Cardiac fibroblast (primary cell): ENCODE measurements around the gene ABCF2.
A peak's percentile ranks its signal among the peaks of the same experiment; 100 is the strongest.

Source experiments
- DNase-seq, 2 donors: peaks; one replicate each; pipeline versions ENCODE4 v3.0.0 to v3.0.0-alpha.2; 2010; ENCODE audit warnings: low read depth in 2 of 2
- H3K4me3 ChIP-seq, 2 donors: replicated peaks in 1 of 2; 1 replicate in 1 of 2; 2 replicates in 1 of 2; pipeline ENCODE4 v1.5.1; 2011; ENCODE audit warnings: low read depth in 2 of 2, low read length in 2 of 2, mild to moderate bottlenecking in 2 of 2, moderate library complexity in 1 of 2
- TF ChIP-seq, protein P1 (sequence below): IDR thresholded peaks from one replicate; pipeline ENCODE4 v1.5.1; 2011; ENCODE audit warnings: low read depth, mild to moderate bottlenecking, low read length, inconsistent platforms

ABCF2 gene

DNA sequence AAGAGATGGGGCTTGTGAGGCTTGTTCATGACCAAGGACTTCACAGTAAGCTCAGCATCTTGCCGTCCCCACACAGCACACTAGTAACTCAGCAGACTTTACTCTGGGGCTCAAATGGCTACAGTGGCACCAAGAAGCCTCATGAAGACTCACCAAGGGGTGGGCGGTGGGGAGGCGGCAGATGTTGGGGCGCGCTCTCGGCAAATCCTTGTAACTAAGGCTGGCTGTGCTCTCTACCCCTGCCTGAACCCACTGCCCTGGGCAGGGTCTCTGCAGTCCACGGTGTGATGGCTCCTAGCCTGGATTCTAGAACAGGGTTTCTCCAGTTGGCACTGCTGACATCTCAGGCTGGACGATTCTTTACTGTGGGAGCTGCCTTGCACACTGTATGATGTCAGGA is 33.9 kb upstream of the ABCF2 start:
- no peak for DNase-seq
- TF ChIP-seq, protein P1, sequence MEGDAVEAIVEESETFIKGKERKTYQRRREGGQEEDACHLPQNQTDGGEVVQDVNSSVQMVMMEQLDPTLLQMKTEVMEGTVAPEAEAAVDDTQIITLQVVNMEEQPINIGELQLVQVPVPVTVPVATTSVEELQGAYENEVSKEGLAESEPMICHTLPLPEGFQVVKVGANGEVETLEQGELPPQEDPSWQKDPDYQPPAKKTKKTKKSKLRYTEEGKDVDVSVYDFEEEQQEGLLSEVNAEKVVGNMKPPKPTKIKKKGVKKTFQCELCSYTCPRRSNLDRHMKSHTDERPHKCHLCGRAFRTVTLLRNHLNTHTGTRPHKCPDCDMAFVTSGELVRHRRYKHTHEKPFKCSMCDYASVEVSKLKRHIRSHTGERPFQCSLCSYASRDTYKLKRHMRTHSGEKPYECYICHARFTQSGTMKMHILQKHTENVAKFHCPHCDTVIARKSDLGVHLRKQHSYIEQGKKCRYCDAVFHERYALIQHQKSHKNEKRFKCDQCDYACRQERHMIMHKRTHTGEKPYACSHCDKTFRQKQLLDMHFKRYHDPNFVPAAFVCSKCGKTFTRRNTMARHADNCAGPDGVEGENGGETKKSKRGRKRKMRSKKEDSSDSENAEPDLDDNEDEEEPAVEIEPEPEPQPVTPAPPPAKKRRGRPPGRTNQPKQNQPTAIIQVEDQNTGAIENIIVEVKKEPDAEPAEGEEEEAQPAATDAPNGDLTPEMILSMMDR, result no peak
- H3K4me3 ChIP-seq, result no peak overlapping the region

DNA sequence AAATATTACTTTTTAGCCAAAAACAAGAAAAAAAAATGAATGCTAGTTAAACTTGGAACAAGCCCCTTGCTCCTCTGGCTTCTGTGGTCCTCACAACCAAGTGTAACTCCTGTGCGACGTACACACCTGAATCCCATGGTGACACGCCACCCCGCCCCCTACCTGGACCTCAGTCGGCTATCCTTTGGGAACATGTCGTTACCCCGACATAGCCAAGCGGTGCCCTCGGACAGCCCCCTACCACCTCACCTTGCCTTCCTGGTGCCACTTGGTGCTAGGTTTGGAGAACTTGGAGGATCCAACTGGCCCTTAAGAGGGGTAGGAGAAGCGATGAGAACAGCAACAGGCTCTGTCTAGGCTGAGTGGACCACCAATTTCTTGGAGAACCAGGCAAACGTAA is 33.5 kb upstream of the ABCF2 start:
- TF ChIP-seq, protein P1, result no peak
- H3K4me3 ChIP-seq, result no peak overlapping the region
- no peak for DNase-seq

DNA sequence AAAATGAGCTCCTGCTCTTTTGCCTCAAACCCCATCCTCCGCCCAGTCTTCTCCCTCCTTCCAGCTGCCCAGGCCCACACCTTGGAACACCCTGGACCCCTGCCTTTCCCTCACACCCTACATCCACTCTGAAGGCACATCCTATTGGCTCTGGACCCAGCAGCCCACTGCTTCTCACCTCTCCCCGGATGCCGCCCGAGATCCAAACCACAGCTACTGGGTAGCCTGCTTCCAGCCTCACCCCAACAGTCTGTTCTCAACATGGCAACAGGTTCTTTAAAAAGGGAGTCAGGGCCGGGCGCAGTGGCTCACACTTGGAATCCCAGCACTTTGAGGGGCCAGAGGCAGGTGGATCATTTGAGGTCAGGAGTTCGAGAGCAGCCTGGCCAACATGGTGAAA is 31.0 kb upstream of the ABCF2 start:
- TF ChIP-seq, protein P1, result no peak
- no peak for DNase-seq
- no peak overlapping the region for H3K4me3 ChIP-seq

DNA sequence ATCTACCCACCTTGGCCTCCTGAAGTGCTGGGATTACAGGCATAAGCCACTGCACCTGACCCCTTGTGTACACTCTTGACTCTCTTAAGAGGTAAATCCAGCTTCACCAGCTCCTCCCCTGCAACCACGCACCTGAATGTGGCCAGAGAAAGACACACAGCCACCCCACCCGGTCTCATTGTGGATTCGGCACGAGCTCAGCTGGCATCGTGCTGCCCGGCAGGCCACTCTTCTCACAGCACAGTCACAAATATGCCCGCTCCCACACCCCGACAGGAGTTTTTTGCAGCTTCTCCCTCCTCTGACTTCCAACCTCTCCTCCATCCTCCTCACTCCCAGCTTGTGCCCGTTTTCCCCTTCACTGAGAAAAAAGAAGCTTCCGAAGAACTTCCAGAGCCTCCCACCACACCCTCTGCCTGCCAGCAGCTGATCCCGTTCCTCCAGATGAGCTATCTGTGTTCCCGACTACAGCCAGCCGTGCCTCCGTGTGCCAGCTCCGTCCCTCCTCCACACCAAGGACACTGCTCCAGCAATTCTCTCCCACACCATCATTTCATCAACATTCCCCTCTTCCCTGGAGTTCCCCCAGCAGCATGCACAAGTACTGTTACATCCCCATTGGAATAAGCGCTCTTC is 29.5 kb upstream of the ABCF2 start:
- H3K4me3 ChIP-seq, result no peak overlapping the region
- DNase-seq, result peak in 1 of 2 donors; percentile 22
- TF ChIP-seq, protein P1, result no peak

DNA sequence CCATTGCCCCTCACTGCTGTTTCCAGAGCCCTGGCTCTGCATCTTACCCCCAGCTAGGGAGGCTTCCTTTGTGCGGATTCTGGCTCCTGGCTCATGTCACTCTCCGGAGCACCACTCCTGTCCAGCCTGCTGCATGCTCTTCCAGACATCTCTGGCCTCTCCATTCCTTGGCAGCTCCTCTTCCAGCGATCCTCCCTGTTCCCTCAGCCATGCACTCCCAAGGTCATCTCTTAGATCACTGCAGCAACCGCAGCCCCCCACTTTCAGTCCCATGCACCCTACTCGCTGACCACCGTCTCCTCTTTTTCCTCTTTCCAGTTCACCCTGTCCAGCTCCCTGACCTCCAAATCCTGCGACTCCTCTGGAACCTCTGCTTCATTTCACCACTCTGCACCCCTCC is 28.4 kb upstream of the ABCF2 start:
- TF ChIP-seq, protein P1, result no peak
- DNase-seq, result no peak

DNA sequence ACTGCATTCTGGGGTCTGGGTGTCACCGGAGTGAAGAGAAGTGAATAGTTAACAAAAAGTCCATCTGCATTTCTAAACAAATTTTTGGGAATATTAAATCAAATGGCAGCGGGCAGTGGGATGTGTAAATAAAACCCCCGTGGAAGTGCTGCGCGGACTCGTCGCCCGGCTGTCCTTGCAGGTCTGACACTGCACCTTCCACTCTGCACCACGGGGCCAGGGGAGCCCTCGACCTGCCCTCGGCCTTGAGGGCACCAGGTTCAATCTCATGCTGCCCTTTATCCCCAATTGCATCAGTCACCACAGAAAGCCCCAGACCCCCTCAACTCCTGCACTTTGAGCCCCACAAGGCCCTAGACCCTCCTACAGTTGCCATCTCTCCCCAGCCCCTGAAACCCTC is 27.8 kb upstream of the ABCF2 start:
- no peak overlapping the region for H3K4me3 ChIP-seq
- TF ChIP-seq, protein P1, result no peak
- no peak for DNase-seq

More for the DNA sequence above, 28.4 kb upstream of the ABCF2 start:
- no peak overlapping the region for H3K4me3 ChIP-seq

DNA sequence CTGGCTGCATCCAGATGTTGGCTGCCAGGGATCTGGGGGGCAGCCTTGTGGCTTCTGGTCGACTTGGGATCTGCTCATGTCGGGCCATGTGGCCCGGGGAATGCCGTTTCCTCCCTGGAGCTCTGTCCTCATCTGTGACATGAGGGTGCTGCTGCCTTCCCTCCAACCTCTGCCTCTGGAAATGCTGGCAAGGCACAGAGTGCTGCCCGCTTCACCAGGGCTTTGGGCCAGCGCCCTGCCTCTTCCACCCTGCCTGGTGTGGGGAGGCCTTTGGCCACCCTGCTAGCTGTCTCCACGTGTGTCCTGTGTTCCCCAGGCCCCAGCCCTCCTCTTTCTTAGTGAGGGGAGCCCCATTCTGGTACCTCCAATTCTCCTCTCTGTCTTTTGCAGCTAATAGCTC is 27.3 kb upstream of the ABCF2 start:
- DNase-seq, result no peak
- H3K4me3 ChIP-seq, result no peak overlapping the region

More for the DNA sequence above, 27.3 kb upstream of the ABCF2 start:
- TF ChIP-seq, protein P1, result no peak
